ENCODE results near the gene STUB1.
A peak's percentile ranks its signal among the peaks of the same experiment; 100 is the strongest.

The STUB1 gene

GRCh38 chr16:667780-668518, 12.3 kb upstream of the STUB1 start, which contains the start of gene RHOT2:
TSS of gene RHOT2 (plus strand) at chr16:668132. CDS start at chr16:668200, 68 bp downstream.
- peak; percentile 72 for DNase-seq

DNA sequence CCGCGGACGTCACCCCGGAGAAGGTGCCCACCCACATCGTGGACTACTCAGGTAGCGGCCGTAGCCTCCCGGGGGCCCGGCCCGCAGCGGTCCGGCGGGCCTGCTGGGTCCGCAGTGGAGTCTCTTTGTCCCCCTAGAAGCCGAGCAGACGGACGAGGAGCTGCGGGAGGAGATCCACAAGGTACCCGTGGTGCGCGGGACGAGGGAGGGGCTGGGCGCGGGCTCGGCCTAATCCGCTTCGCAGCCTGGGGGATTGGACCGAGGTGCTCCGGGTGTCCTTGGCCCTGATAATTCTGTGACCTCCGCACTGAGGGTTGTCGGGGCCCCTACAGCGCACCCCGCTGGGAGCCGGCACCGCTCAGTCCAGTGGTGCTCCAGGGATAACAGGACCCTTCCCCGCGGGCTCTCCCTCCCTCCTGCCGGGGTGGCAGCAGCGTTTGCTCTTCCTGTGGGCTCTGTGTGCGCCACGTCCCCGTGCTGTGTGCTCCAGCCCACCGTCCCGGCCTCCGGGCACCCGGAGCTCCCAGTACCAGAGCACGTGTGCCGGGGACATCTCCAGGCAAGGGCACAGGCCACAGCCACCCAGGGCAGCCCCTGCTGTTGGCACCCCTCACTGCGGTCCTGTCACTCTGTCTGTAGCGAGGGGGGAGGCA, 11.6 kb upstream of the STUB1 start:
- no peak for DNase-seq

- DNase-seq = no peak
Observed at GRCh38 chr16:669666-670065, 10.5 kb upstream of the STUB1 start.

GRCh38 chr16:670485-671352, 9.5 kb upstream of the STUB1 start:
- no peak for DNase-seq

GRCh38 chr16:671353-672131, 8.7 kb upstream of the STUB1 start:
- no peak for DNase-seq

DNA sequence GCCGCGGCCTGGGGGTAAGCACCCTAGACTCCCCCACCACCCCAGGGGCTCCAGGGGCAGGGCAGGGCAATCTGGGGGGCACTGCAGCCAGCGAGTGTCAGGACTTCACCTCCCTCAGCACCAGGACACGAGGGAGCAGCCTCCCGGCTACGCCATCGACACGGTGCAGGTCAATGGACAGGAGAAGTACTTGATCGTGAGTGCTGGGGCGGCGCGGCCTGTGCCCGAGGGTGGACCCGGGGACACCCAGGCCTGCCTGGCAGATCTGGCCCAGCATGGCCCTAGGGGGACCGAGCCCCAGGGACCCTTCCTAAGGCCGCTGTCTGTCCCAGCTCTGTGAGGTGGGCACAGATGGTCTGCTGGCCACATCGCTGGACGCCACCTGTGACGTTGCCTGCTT, 7.8 kb upstream of the STUB1 start:
- no peak for DNase-seq

DNA sequence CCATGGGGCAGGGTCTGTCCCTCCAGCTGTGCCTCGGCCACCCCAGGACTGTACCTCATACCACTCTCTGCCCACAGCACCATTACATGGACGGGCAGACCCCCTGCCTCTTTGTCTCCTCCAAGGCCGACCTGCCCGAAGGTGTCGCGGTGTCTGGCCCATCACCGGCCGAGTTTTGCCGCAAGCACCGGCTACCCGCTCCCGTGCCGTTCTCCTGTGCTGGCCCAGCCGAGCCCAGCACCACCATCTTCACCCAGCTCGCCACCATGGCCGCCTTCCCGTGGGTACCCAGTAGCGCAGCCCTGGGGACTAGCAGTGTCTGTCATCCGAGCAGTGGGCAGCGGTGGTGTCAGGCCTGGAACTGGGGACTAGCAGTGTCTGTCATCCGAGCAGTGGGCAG, 7.4 kb upstream of the STUB1 start:
- DNase-seq = no peak

DNA sequence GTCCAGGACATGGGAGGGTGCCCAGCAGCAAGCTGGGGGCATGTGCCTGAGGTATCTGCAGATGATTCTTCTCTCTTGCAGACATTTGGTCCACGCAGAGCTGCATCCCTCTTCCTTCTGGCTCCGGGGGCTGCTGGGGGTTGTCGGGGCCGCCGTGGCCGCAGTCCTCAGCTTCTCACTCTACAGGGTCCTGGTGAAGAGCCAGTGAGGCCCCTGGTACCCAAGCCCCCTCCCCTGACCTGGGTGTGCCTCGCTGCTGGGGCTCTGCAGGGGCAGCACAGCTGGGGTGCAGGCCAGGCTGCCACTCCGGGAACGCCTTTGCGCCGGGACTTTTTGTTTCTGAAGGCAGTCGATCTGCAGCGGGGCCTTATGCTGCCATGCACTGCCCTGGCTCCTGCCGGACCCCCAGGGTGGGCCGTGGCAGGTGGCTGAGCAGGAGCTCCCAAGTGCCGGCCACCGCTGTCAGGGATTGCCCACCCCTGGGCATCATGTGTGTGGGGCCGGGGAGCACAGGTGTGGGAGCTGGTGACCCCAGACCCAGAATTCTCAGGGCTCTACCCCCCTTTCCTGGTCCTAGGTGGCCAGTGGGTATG, 6.7 kb upstream of the STUB1 start:
- no peak for DNase-seq

DNA sequence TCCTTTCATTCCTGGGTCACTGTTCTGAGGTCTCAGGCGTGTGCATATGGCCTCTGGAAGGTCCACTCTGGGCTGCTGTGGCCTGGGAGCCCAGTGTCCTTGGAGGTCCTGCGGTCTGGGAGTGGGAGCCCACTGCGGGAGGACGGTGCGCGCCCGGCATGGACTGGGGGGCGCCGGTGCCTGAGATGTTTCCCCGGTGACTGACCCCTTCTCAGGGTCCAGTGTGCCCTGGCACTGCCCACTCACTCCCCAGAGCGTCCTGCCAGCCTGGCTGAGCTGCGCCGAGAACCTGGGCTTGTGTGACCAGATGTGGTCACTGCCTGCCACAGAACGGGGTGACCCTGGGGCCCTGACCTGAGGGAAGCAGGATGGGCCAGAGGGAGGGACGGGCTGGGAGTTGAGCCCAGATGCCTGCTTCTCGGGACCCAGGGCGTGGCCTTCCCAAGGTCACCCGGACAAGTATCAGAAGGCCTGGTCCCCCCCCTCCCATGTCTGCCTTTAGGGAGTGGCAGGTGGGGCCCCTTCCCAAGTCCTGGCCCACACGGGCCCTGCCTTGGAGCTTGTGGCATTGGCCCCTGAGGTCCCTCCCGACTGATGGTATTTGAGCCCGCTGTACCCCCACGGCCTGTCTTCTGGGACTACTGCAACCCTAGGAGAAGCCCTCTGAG, 5.9 kb upstream of the STUB1 start:
- DNase-seq = no peak

DNA sequence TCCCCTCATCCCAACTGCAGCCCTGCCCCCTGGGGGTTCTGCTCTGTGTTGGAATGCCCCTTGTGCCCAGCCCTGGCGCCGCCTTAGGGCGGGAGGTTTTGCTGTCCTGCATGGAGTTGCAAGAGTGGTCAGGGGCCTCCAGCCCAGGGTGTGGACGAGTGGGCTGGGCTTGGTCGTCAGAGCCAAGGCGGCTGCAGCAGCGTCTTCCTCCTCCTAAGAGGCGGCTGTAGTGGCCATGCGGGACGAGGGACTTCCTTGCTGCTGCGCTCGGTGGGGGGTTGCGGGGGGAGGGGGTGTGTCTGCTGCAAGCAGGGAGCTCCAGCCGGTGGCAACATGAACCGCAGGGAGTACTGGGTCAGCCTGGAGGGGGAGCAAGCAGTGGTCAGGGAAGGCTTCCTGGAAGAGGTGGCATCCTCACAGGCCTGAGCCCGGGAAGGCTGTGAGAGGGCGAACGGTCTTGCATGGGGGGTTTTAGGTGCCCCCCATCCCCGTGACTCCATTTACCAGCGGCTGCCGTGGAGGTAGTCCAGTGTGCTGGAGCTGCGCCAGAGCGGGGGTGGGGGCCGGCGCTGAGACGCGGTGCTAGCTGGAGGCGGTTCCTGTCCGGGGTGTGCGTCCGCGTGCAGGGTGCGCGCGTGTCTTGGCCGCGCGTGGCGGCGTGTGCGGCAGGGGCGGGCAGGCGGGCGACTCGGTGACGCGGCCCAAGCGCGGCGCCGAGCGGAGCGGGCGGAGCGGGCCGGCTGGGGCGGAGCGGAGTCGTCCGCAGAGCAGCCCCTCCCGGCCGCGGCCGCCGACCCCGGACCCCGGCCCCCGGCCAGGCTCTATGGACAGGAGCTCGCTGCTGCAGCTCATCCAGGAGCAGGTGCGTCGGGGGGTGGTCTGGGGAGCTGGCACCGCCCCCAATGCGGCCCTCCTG, 5.0 kb upstream of the STUB1 start, which contains the start of gene RHBDL1:
Gene RHBDL1, plus strand, starts transcription at position 704 of the 916 bp plus-strand sequence. Its CDS starts 120 bp downstream, at position 824.
- no peak for DNase-seq

GRCh38 chr16:675884-676564, 4.2 kb upstream of the STUB1 start:
- DNase-seq = no peak

GRCh38 chr16:676565-676902, 3.7 kb upstream of the STUB1 start:
- no peak for DNase-seq

DNA sequence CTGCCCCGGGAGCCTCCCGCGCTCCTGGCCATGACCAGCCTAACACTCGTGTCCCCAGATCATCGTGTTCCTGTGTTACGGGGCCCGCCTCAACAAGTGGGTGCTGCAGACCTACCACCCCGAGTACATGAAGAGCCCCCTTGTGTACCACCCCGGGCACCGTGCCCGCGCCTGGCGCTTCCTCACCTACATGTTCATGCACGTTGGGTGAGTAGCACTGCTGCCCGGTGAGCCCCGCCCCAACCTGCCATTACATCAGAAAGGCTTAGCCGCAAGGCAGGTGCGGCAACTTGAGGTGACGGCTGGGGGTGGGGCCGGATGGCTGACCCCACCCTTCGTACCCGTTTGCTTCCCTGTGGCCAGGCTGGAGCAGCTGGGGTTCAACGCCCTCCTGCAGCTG, 3.3 kb upstream of the STUB1 start:
- DNase-seq = peak; percentile 87

DNA sequence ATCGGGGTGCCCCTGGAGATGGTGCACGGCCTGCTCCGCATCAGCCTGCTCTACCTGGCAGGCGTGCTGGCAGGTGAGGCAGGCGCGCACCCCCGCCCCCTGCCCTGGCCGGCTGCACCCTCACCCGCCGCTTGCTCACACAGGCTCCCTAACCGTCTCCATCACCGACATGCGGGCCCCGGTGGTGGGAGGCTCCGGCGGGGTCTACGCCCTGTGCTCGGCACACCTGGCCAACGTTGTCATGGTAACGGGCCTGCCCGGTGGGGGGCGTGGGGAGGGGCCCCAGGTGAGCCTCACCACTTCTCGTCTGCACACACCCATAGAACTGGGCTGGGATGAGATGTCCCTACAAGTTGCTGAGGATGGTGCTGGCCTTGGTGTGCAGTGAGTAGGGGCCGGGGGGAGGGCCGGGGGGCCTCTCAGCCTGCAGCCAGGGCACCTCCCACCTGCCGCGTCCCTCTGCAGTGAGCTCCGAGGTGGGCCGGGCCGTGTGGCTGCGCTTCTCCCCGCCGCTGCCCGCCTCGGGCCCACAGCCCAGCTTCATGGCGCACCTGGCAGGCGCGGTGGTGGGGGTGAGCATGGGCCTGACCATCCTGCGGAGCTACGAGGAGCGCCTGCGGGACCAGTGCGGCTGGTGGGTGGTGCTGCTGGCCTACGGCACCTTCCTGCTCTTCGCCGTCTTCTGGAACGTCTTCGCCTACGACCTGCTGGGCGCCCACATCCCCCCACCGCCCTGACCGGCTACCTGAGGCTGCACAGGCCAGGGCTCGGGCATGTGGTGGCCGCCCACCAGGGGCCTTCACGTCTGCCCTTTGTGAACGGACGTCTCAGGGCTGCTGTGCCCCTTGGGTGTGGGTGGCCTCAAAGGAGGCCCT, 2.7 kb upstream of the STUB1 start:
- DNase-seq = peak; percentile 44

DNA sequence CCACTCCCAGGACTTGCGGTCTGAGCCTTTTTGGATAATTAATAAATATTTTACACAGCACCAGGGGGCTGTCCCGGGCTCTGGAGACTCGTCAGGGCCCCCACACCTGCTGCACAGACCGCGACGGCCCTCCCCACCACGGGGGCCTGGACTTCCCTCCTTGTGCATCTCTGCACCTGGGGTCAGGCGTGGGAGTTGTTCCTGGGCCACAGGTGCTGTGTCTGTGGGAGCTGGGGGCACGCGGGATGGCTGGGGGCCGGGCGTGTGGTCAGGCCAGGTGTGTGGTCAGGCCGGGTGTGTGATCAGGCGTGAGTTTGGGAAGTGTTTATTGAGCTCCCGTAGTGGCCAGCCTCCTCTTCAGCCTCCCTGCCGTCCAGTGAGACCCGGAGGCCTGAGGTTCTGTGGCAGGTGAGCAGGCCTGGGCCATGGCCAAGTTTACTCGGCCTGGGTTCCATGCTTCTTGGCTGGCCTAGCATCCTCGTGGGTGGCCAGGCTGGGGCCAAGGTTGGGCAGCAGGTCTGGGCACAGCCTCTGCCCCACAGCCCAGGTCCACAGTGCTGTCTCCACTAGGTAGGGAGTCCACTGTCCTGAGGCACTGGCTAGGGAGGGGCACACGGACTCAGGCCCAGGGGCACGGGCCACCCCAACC, 1.9 kb upstream of the STUB1 start:
- no peak for DNase-seq

DNA sequence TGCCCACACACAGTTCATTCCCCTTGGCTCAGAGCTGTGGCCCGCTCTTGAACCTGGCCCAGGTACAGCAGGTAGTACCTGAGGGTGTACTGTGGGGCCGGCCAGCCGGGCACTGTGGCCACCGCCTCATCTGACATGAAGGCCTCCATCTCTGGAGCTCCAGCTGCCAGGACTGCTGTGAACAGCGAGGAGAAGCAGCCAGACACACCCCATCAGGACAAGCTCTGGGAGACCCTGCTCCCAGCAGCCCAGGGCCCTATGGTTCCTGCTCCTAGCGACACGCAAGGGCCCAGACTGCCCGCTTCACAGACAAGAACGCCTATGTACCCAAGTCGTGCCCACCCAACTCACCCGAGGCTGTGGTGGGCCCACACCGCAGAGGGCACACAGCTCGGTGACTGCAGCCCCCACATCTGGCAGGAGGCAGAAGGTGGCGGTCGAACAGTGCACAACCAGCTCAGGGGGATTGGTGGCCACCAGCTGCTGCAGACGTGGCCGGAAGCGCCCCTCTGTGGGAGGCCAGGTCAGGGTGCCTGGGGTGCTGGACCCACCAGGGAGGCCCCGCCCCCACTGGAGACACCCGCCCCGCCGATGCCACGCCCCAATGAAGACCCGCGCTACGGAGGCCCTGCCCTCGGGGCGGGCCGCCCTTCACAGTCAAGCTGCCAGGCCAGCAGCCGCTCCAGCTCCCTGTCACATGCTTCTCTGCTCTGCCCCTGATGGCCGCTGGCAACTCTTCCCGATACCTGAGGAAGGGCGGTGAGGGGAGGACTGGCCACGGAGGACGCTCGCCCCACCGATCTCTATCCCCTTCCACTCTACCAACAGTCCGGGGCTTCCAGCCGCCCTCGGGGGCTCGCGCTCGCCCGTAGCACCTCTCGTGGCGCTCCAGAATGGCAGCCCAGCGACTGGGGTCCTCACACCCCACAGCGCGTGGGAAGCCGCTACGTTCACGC, 1.1 kb upstream of the STUB1 start:
- DNase-seq = peak; percentile 72

DNA sequence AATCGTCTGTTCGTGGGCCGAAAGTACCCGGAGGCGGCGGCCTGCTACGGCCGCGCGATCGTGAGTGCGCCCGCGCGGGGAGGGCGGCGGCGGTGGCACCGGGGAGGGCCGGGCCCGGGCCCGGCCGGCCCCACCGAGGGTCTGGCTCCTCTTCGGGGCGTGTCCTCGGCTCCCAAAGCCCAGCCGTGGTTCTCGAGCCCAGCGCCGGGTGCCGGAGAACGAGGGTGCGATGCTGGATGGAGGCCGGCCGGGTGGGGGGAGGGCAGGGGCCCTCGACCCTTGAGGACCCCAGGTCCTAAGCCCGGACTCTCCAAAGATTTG, 375 bp downstream of the STUB1 start:
- no peak for DNase-seq

All from DMS153 (cell line).